DND-41 (cell line): ENCODE data around the gene GABRA6.

Experiments
- ATAC-seq: fragments of 200-7000 bp; cut with Tn5 transposase; 3 replicates; pipeline ENCODE4 v1.9.1; 2021; ENCODE audit warnings: low read depth; ENCODE audit not compliant: insufficient read depth
- DNase-seq: peaks from one replicate; pipeline ENCODE4 v3.0.0-alpha.2; 2020
- H2AFZ ChIP-seq: 2 replicates; pipeline ENCODE4 v1.6.0; 2012; ENCODE audit warnings: low read depth, low read length
- H3K27ac ChIP-seq: 2 replicates; pipeline ENCODE4 v1.5.1; 2012; ENCODE audit warnings: low read length, inconsistent platforms
- H3K27me3 ChIP-seq: fragments of 200-600 bp; sonication (generic); 2 replicates; pipeline ENCODE4 v1.6.0; 2012; ENCODE audit warnings: low read length, mild to moderate bottlenecking, inconsistent platforms; ENCODE audit not compliant: insufficient read depth, poor library complexity
- H3K36me3 ChIP-seq: 2 replicates; pipeline ENCODE4 v1.5.1; 2012; ENCODE audit warnings: low read length, inconsistent platforms; ENCODE audit not compliant: insufficient read depth
- H3K4me1 ChIP-seq: 2 replicates; pipeline ENCODE4 v1.5.1; 2012; ENCODE audit warnings: mild to moderate bottlenecking, low read length; ENCODE audit not compliant: insufficient read depth
- H3K4me2 ChIP-seq: 2 replicates; pipeline ENCODE4 v1.6.0; 2012; ENCODE audit warnings: mild to moderate bottlenecking, moderate library complexity, low read length, inconsistent platforms; ENCODE audit not compliant: insufficient read depth
- H3K4me3 ChIP-seq, 2 experiments: fragments of 200-600 bp in 1 of 2; shearing (Covaris generic) in 1 of 2; 2 replicates each; pipeline ENCODE4 v1.5.1; 2012 to 2016; ENCODE audit warnings: inconsistent platforms in 2 of 2, low read length in 2 of 2, mild to moderate bottlenecking in 2 of 2, low read depth in 1 of 2, moderate library complexity in 1 of 2
- H3K79me2 ChIP-seq: 2 replicates; pipeline ENCODE4 v1.6.0; 2012; ENCODE audit warnings: low read length, inconsistent platforms; ENCODE audit not compliant: insufficient read depth
- H3K9ac ChIP-seq: 2 replicates; pipeline ENCODE4 v1.6.0; 2012; ENCODE audit warnings: low read depth, mild to moderate bottlenecking, inconsistent platforms, low read length, moderate library complexity
- H3K9me3 ChIP-seq: 2 replicates; pipeline ENCODE4 v1.5.1; 2012; ENCODE audit warnings: low read length, moderate library complexity, mild to moderate bottlenecking, inconsistent platforms; ENCODE audit not compliant: insufficient read depth, severe bottlenecking
- H4K20me1 ChIP-seq: 2 replicates; pipeline ENCODE4 v1.6.0; 2012; ENCODE audit warnings: low read length; ENCODE audit not compliant: insufficient read depth
- EZH2 ChIP-seq: IDR thresholded peaks from 3 replicates; pipeline ENCODE4 v1.6.1; 2012; ENCODE audit warnings: borderline replicate concordance, low read depth, mild to moderate bottlenecking, moderate library complexity, low read length, inconsistent platforms; ENCODE audit not compliant: severe bottlenecking
- TF ChIP-seq, protein P1 (sequence below): IDR thresholded peaks from 2 replicates; pipeline ENCODE4 v1.5.1; 2012; ENCODE audit warnings: borderline replicate concordance, low read length, moderate library complexity, mild to moderate bottlenecking; ENCODE audit not compliant: poor library complexity, severe bottlenecking; ENCODE audit errors: extremely low read depth

Gene GABRA6

DNA sequence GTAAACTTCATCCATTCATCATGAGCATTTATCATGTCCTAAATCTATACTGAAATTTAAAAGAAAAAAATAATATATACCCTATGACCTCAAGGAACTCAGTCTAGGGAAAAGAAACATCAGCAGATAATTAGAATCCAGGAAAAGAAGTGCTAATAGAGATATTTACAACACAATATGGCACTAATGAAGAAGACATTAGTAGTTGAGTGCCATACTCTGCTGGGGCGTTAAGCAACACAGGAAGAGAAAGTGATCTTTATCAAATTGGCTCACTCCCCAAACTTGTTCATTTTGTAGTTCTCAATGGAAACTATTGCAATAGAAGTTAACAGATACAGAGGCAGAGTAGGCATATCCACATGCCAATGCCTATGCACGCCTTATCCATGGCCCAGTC lies 27.5 kb downstream of the GABRA6 start:
- Histone ChIP-seq H3K27ac (no peak overlapping the region), H3K4me3 (no peak overlapping the region), H4K20me1 (no peaks in the 10 kb centered on the region), H3K27me3 (no peaks in the 10 kb centered on the region), H3K79me2 (no peaks in the 10 kb centered on the region), H3K4me1 (no peaks in the 10 kb centered on the region), H3K9me3 (no peaks in the 10 kb centered on the region), H3K4me2 (no peak overlapping the region), H3K36me3 (no peaks in the 10 kb centered on the region), H3K9ac (no peak overlapping the region), H2AFZ (no peak overlapping the region)
- DNase-seq, result no peak
- ATAC-seq, result no peak
- TF ChIP-seq, protein P1, sequence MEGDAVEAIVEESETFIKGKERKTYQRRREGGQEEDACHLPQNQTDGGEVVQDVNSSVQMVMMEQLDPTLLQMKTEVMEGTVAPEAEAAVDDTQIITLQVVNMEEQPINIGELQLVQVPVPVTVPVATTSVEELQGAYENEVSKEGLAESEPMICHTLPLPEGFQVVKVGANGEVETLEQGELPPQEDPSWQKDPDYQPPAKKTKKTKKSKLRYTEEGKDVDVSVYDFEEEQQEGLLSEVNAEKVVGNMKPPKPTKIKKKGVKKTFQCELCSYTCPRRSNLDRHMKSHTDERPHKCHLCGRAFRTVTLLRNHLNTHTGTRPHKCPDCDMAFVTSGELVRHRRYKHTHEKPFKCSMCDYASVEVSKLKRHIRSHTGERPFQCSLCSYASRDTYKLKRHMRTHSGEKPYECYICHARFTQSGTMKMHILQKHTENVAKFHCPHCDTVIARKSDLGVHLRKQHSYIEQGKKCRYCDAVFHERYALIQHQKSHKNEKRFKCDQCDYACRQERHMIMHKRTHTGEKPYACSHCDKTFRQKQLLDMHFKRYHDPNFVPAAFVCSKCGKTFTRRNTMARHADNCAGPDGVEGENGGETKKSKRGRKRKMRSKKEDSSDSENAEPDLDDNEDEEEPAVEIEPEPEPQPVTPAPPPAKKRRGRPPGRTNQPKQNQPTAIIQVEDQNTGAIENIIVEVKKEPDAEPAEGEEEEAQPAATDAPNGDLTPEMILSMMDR, result no peak
- TF ChIP-seq EZH2, result no peak

DNA sequence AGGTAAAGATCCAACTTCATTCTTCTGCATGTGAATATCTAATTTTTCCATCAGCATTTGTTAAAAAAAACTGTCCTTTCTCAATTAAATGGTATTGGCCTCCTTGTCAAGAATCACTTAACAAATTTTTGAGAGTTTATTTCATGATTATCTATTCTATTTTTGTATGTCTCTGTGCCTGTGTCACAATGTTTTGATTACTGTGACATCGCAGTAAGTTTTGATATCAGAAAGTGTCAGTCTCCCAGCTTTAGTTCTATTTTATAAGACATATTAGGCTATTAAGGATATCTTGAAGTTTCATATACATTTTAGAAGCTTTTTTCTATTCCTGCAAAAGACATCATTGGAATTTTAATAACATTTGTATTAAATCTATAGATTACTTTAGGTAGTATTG lies 33.6 kb downstream of the GABRA6 start:
- H3K4me1 ChIP-seq, result no peaks in the 10 kb centered on the region
- no peaks in the 10 kb centered on the region for H3K9me3 ChIP-seq
- H3K4me2 ChIP-seq, result no peak overlapping the region
- no peaks in the 10 kb centered on the region for H3K79me2 ChIP-seq
- H3K36me3 ChIP-seq, result no peaks in the 10 kb centered on the region
- no peak overlapping the region for H3K27ac ChIP-seq
- no peak for ATAC-seq
- no peak for DNase-seq
- H4K20me1 ChIP-seq, result no peaks in the 10 kb centered on the region
- no peak overlapping the region for H3K4me3 ChIP-seq
- no peak overlapping the region for H3K9ac ChIP-seq
- no peaks in the 10 kb centered on the region for H3K27me3 ChIP-seq
- no peak overlapping the region for H2AFZ ChIP-seq
- TF ChIP-seq, protein P1, result no peak
- no peak for TF ChIP-seq EZH2

DNA sequence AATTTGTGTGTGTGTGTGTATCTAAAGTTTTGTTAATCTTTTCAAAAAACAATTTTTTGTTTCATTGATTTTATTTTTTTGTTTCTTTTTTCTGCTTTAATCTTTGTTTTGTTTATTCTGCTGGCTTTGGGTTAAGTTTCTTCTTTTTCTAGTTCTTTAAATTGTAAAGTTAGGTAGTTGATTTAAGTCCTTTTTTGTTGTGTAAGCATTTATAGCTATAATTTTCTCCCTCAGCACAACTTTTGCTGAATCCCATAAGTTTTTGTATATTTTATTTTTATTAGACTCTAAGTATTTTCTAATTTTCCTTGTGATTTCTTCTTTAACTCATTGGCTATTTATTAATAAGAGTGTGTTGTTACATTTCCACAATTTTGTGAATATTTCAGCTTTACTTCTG lies 34.9 kb downstream of the GABRA6 start:
- no peak overlapping the region for H3K27ac ChIP-seq
- no peaks in the 10 kb centered on the region for H3K79me2 ChIP-seq
- no peak overlapping the region for H3K9ac ChIP-seq
- DNase-seq (no peak), ATAC-seq (no peak)
- TF ChIP-seq EZH2, result no peak
- TF ChIP-seq, protein P1, result no peak
- no peaks in the 10 kb centered on the region for H3K4me1 ChIP-seq
- H2AFZ ChIP-seq, result no peak overlapping the region
- no peak overlapping the region for H3K4me2 ChIP-seq
- H3K27me3 ChIP-seq, result no peaks in the 10 kb centered on the region
- no peaks in the 10 kb centered on the region for H3K9me3 ChIP-seq
- no peaks in the 10 kb centered on the region for H4K20me1 ChIP-seq
- no peak overlapping the region for H3K4me3 ChIP-seq
- H3K36me3 ChIP-seq, result no peaks in the 10 kb centered on the region

DNA sequence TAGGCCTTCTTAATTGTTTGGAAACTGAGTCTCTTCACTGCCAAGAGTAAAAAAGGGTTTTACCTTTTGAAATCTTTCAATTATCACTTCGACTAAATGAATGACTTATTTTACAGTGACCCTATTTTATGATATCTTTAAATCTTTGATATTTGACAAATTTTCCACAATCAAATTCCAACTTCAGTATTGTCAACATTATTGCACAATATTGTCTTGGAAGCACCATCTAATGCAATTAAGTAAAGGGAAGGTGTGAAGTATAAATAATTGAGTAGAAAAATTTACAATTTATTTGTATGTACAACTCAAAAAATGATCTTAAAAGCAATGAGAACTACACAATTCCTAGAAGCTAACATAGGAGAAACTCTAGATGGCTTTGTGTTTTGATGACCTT lies 49.2 kb downstream of the GABRA6 start:
- no peaks in the 10 kb centered on the region for H4K20me1 ChIP-seq
- no peak overlapping the region for H3K9ac ChIP-seq
- H3K4me2 ChIP-seq, result no peak overlapping the region
- no peak overlapping the region for H2AFZ ChIP-seq
- H3K27me3 ChIP-seq, result no peaks in the 10 kb centered on the region
- TF ChIP-seq EZH2, result no peak
- TF ChIP-seq, protein P1, result no peak
- H3K79me2 ChIP-seq, result no peaks in the 10 kb centered on the region
- no peaks in the 10 kb centered on the region for H3K36me3 ChIP-seq
- H3K27ac ChIP-seq, result no peak overlapping the region
- DNase-seq, result no peak
- H3K4me1 ChIP-seq, result no peaks in the 10 kb centered on the region
- ATAC-seq, result no peak
- no peak overlapping the region for H3K4me3 ChIP-seq
- no peaks in the 10 kb centered on the region for H3K9me3 ChIP-seq
